Inflammatory macrophage (primary cell): Measurements from ENCODE around the gene NDUFS2.

Experiments
- DNase-seq, 2 donors: peaks; one replicate each; pipeline ENCODE4 v3.0.0-alpha.2; 2020 to 2022

Gene NDUFS2

DNA sequence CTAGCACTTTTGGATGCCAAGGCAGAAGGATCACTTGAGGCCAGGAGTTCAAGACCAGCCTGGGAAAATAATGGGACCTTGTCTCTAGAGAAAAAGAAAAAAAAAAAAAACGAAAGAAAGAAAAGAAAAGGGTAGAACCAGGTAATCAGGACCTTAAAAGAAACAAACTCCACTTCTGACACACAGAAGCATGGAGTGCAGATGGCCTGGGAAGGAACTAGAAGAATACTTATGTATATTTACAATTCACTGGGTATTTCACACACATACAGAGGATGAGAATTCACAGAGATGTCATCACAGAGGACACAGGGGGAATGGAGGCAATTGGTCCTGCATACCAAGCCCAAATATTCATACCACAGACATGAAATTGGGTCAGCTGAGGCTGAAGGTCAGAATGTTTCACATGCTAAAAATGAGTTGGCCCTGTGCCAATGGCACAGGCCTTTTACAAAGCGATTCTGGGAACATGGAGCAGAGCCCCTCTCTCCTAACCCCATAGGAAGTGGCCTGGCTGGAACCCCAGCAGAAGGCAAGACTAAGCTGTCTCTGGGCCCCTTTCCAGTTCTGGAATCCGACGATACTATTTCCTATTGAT, 29.3 kb upstream of the NDUFS2 start:
- no peak for DNase-seq

DNA sequence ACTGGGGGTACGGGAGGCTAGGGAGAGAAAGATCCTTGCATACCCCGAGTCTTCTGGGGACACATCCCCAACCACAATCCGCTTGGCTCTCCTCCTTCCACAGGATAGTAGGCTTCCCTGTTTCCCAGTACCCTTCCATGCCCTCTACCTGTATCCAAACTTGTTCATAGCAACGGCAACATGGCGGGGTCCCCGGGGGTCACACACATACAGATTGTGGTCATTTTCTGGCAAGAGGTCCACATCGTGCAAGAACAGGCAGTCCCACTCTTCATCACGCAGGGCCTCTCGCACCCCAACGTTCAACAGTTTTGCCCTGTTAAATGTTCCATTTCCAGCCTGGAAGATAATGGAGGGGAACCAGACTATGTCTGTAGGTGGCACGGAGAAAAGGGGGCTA, 28.5 kb upstream of the NDUFS2 start:
- DNase-seq = no peak

DNA sequence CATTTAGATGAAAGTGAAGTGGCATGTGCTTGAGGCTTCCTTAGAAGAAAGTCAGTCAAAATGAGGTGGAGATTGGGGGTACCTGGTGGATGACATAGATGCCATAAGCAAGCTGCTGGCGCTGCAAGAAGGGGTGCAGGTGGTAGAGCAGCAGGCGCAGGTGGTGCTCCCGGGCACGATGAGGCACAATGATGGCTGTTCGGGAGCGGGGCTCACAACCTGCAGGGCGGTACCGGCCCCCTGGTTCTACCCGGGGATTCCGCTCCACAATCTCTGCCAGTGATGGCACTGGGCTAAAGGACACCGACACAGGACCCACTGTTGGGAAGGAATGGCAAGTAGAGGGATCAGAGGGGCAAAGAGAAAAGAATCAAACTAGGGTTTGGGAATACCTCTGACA, 27.3 kb upstream of the NDUFS2 start:
- DNase-seq = no peak

DNA sequence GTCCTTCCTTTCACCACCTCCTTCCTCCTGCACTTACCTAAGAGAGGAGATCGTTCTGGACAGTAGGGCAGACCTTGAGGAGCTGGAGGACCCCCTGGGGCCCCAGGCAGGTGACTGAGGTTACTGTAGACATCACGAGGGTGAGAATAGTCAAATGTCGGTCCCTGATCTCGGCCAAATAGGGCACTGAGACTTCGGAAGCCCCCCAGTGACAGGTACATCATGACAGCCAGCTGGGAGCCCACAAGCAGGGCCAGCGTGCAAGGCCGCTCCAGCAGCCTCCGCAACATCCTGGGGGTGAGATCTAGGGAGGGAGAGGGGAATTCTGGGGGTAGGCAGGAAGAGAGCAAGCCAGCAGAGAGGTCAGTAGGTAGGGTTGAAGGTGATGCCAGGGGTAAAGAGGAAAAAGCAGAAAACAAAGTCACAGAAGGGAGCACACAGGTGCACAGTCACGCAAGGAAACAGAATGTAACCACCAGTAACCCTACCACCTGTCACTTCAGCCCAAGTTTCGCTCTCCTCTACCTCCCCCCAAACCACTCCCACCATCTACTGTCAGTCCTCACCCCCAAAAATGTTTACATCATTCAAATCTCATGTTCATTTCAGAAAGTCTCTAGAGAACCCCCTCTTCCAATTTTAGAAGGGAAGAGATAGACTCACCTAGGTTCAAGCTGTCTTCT, 26.3 kb upstream of the NDUFS2 start:
- no peak for DNase-seq

DNA sequence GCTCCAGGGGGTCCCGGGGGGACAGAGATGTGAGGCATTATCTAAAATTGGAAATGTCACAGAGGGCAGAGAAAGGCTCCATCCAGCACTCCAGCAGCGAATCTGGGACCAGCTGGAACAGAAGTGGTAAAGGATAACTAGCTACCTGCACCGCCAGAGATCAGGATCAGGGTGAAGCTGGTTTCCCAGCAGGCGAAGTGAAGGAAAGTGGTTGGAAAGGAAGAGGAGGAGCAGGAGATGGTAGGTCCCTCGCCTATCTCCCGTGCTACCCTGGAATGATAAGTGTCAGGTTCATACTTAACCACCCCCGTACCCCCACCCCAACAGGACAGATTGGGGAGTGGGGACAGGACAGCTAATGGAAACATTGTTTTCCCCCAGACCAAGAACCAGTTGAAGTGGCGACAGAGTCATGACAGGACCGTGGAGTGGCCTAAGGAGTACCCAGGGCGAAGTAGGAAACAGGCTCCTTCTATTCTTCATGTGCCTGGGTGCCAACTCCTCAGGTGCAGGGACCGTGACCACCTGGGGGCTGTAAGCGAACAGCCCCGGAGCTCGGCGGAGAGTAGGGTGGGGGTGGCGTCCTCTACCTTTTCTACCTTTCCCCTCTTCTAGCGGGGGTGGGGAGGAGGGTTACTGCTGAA, 25.6 kb upstream of the NDUFS2 start:
- no peak for DNase-seq

DNA sequence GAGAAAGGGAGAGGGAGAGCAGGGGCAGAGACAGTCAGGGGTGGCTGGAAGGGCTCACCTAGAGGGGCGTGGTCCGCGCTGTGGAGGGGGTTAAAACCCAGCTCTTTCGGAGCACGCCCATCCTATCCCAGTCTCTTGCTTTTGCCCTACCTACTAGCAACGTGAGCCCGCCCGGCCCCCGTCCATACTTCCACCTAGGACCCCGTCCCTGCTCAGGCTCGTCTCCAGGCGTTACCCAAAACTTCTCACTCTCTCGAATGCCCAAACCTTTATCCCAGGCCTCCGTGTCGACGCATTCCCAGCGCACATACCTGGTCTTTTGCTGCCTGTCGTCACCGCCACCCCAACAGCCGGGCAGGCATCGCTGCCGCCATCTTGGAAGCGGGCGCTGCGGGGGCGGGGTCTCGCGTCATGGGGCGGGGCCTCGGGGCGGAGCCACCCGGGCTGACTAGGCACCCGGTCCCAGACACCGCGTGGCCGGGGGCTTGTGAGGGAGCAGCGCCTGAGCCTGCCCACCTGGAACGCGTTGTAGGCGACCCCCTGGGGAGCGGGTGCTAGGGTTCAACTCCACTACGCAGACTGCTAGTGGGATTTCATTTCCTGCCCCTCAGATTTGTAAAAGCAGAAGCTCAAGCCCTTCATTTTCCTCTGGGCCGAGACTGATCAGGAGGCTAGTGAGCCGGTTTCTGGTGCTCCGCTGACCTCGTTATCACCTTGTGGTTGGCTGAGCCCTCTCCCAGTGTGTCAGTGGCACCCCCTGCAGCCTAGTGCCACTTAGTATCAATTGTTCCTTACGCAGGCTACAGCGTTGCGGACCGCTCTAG, 24.8 kb upstream of the NDUFS2 start, which contains the start of gene B4GALT3:
Gene B4GALT3, minus strand, starts transcription at position 396 of the 824 bp plus-strand sequence. CDS start 1,447 bp downstream, outside the sequence.
- DNase-seq = peak; percentile 83 to 89

DNA sequence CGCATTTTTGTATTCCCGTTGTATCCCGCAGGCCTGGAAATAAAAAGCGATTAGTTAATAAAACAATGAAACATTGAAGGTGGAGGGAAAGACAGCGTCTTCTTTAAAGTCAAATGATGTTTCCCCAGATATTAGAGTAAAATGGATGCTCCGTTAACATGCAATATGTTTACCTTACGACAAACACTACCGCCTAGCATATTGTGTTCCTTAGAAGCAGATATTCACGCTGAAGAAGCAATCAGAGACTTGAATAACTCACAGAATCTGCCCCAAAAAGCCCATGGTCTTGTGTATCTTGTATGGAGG, 24.3 kb upstream of the NDUFS2 start:
- no peak for DNase-seq

DNA sequence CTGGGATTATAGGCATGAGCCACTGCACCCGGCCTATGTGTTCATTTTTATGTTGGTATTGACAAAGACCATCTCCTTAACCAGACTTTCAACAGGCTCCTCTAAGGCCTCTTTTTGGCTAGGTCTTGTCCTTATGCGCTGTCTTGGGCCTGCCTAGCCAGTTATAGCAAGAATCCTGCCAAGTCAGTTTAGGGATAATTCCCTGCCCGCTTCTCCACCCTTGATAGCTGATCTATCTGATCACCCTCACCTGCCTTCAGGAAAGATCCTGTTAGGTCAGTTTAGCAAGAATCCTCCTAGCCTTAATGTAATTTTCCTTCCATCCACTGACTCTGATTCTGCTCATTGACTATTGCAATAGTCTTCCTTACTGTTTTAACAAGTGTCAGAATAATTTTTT, 22.5 kb upstream of the NDUFS2 start:
- DNase-seq = no peak

DNA sequence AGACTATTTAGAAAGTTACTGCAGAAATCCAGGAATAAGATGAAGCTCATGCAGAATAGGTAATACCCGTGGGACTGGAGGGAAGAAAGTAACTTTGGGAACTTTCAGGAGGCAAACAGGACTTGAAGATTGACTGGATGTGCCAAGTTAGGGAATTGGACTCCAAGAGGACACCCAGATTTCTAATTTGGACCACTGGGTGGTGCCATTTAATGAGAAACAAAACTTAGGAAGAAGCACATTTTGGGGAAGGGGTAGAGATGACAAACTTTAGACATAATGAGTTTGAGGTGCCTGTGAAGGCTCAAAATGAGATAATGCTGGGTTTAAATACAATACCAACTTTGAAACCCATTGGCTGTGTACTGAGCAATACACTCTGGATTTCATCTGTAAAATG, 21.5 kb upstream of the NDUFS2 start:
- DNase-seq = peak; percentile 45 to 46

DNA sequence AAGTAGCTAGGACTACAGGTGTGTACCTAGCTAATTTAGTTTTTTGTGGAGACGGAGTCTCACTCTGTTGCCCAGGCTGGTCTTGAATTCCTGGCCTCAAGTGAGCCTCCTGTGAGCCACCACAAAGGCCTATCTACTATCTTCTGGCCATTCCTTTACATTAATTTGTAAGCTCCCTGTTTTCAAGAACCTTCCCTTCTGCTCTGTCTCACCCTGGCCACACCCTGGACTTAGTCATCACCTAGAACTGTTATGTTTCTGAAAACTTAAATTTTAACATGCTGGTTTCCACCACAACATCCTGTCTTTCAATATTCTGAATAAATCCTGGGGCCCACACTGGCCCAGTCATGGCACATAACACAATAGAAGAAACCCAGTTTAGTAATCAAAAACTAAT, 20.0 kb upstream of the NDUFS2 start:
- DNase-seq = peak; percentile 37 to 66

DNA sequence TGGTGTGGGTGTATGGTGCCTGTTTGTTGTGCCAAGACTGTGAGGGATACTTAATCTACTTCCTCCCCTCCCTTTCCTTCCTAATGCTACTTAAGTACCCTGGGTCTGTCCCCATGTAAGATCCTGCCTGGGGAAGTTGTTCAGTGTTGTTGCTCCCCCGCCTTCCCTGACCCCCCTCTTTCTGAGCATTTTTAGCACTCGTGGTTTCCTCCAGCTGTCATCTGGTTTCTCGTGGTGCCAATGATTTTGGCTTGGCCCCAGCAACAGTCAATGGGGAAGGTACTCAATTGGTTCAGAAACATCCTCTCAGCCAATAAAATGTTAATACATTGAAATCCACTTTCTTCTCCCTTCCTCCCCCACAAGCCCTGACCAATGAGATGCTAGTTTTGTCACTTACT, 16.9 kb upstream of the NDUFS2 start:
- DNase-seq = peak; percentile 98 to 99

DNA sequence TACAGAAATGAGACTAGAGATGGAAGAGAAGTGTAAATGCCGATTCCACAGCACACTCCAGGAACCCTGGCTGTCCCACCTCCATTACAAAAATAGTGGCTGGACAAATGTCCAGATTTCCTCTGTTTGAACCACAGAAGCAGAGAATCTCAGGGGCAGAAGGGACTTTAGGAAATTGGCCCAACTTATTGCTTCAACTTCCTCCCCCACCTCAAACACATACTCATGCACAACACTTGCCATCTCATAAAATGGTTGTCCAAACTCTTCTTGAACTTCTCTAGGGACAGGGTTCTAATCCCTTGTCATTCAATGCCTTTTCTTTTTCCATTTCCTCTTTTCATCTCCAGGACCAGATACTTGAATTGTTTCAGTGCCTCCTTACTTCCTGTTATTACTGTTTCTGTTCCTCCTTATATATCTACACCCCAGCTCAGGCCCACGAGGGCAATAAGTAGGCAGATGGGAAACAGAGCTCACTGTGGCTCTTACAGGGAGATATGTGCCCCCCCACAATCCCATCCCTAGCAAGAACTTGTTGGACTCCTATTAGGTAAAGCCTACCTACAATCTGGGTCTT, 16.3 kb upstream of the NDUFS2 start:
- peak; percentile 80 to 95 for DNase-seq

DNA sequence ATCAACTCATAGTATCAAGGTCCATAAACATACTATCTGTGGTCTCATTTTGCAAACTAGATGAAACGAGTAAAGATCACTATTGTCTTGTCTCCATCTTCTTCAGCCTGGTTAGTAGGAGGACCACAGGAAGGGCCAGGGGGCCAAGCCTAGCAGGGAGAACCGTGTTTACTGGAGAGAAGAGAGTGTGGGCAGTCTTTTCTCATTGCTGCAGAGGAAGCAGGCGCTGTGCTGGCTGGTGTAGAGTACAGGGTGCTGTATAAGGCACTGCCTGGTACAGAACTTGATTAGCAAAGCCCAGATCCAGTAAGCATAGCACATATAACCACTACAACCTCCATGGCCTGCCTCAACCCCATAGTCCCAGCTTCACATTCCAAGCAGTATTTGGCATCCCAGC, 14.9 kb upstream of the NDUFS2 start:
- DNase-seq = peak; percentile 26 to 54

DNA sequence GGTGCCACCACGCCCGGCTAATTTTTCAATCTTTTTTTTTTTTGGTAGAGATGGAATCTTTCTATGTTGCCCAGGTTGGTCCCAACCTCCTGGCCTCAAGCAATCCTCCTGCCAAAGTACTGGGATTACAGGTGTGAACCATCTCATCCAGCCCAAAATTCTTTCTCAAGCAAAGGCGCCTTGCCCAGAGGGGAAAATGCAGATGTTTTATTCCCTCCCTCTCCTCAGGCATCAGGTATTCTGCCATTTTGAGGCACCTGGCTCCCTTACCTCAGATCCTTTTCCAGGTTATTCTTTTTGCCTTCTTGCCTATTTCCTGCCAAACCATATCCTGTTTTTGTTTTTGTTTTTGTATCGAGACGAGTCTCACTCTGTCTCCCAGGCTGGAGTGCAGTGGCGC, 13.8 kb upstream of the NDUFS2 start:
- no peak for DNase-seq

DNA sequence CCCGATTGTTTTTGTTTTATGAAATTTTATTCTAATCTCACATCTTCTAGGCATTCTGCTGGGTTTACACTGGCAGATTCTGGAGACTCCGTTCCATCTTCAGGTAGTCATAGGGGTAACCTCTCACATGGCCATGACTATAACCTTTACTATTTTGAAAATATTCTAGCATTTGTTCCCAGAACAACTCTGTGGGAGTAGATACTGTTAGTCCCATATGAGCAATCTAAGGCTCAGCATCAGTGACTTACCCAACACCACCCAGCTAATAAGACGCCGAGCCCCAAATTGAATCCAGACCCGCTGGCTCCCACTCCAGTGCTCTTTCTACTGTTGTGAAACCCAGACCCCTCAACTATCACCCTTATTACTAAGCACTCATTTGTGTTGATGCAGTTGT, 13.1 kb upstream of the NDUFS2 start:
- DNase-seq = no peak

DNA sequence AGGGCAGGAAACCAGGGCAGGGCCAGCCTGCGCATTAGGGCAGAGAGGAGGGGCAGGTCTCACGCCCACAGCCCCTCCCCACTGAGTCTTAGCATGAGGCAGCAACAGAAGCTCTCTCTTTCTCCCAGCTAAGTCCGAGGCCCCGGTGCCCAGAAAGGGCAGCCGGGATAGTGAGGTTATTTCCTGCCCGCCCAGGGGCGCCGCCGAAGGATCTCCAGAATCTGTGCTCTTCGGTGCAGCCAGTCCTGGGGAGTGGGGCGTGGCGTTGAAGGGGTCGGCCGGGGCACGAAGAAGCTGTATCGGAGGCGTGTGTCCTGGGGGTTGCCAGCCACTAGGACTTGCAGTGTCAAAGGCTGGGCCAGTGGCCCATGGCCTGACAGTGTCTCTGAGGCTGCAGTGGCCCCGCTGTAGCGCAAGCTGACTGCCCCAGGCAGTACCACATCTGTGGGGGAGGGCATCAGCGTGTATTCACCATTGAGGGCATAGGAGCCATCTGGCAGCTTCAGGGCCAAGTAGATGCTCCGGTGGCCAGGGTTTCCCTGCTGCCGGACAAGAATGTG, 11.1 kb upstream of the NDUFS2 start:
- DNase-seq = no peak

DNA sequence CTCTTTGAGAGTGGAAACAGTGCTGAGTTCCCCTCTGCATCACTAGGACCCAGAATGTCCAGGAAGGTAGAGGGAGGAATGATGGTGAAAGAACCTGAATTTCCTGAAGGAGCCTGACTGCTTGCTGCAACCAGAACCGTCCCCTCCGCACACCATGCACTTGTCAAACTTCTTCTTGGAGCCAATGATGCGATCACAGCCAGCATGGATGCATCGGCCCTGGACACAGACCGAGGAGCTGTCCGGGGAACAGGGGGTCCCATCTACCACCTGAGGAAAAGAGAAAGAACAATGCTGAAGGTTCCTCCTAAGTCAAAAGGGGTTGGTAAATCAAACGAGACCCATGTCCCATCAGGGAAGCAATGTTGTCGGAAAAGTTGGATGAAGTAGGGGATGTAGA, 10.2 kb upstream of the NDUFS2 start:
- DNase-seq = no peak

DNA sequence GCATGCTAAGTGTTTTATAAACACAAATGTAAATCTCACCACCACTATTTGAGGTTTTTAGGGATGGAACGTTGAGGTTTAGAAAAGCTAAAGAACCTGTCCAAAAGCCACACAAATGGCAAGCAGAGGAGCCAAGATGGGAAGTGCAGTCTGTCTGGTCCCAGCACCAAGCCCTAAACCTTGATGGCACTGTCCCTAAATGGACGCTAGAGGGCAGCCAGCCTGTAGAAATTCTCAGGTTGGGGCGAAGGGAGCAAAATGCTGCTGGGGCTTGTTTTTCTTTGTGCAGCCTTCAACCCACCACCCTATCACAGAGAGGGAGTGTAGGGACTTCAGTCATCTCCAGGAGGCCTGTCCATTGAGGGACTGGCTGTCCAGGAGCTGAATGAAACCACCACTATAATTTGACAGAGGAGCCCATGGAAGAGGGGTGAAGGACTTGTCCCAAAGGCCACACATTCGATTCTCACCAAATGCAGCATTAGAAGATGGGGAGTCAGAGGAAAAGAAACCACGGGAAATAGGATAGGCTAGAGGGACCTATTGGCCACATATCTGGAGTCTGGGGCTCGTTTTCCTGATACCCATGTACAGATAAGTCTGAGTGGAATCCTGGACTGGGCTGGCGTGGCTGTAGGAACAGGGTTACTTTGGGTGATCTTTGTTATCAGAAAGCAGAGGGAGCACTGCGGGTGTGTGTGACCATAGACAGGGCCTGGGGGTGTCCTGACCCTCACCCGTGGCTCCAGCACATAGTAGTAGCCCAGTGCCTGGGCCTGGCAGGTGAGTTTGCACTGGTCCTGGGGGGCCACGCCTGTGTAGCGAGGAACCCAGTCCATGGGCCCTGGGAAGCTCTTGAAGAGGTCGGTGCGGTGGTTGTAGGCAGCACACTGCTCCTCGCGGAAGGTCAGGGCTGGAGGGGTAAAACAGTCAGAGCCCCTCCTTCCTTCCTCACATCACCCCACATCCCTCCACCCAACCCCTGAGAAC, 9.4 kb upstream of the NDUFS2 start:
- DNase-seq = peak; percentile 81 to 85

DNA sequence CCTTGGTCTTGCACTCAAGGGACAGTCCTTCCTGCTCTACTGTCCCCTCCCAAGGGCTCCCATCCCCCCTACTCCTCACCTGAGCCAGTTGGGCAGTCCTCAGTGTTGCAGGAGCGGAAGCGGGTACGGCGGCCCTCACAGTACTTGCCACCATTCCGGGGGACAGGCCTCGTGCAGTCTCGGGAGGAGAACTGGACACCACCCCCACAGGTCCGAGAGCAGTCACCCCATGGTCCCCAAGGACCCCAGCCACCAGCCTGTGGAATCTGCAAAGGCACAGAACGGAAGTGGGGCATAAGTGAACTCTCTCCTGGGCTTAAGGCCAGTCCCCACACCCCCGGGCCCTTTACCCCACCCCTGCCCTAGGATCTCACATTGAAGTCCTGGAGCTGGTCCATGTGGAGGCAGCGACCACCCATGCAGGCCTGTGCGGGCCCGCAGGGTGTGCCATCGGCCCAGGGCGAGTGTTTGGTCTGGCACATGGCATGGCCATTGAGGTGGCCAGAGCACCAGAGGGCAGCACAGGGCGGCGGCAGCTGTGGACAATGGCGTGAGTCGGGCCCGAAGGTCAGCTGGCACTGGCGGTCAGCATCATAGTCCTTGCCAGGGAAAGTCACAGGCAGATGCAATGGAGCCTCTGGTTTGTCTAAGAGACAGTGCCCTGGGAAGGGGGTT, 8.5 kb upstream of the NDUFS2 start:
- DNase-seq = no peak

DNA sequence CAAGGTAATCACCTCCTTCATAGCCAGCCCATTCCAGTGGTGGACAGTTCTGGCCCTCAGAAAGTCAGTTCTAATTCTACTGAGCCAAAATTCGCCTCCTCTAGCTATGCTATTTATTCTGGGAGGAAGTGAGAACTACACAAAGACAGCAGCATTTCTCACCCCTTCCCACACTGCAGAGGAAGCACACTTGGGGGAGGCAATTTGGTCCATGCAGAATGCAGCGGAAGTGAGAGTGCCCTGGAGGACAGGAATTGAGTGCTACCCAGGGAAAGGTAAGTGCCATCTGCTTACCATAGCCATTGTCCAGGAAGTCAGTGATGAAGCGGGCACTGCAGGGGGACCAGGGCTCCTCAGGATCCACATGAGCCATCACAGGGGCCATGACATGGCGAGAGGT, 7.0 kb upstream of the NDUFS2 start:
- peak; percentile 66 to 84 for DNase-seq

DNA sequence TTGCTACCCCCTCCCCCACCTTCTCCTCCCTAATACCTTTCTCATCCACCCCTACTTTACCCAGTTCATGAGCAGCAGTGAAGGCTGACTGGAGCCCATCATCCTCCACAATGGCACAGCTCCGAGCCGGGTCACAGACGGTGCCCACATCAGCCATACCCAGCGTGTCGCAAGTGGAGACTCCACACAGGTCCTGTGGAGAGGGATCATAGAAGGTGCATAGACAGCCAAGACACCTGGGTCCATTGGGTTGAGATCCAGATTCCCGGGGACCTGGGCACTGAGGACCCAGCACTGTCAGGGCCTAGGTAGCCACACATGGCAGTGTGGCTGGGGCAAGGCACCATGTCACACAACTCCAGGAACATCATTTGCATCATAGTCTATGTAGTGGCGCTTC, 6.1 kb upstream of the NDUFS2 start:
- DNase-seq = no peak
